ENCODE data around the gene ST8SIA5. TPM values are rescaled to one million over a fixed set of nuclear protein-coding genes. Genes with fewer than 3 reads are reported as not detected.

ST8SIA5 gene
- total and polyA plus RNA-seq, 4 donors = 0.06 to 0.09 (median 0.08) TPM

DNA sequence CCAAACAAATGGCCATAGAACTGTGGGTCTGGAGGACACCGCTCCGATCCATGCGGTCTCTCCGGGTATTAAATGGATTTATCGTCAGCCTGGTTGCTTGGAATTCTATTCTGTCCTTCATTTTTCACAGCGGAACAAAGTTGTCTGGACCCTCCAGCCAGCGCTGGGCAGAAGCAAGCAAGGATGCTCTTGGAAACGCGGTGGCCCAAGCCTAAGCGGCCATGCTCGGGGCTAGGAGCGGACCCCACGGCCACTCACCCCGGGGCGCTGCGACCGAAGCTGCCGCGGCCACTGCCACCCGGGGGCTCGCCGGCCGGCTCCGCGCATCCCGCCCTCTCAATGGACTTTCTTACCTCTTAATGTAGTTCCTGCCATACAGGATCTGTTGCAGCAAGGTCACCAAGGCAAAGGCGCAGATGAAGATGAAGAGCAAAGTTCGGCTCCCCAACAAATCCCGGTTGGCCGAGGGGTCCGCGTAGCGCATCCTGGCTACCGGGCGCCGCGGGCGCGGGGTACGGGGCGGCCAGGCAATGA lies 761 bp downstream of the ST8SIA5 start:
- Histone ChIP-seq H3K9ac (ENCODE audit: insufficient read depth in 1 of 2, low read length in 2 of 2) (no peak overlapping the region), H3K27me3 (ENCODE audit: control insufficient read depth in 3 of 3, insufficient read depth in 3 of 3, low read length in 2 of 3) (peaks cover 11 to 73% (median 55%) of the 10 kb centered on the region in 3 donors), H3K4me3 (no peak overlapping the region), H3K27ac (ENCODE audit: low read depth in 1 of 2, low read length in 1 of 2) (peak overlapping the region in 1 of 2 donors; percentile 70), H3K36me3 (ENCODE audit: control insufficient read depth in 4 of 4, insufficient read depth in 4 of 4, low read length in 4 of 4) (no peaks in the 10 kb centered on the region), H3K9me3 (ENCODE audit: control insufficient read depth in 4 of 4, insufficient read depth in 3 of 4, low read length in 3 of 4) (peaks cover 0 to 10% (median 0%) of the 10 kb centered on the region in 4 donors), H3K4me1 (ENCODE audit: control insufficient read depth in 5 of 5, insufficient read depth in 5 of 5, low read length in 5 of 5) (peaks cover 0 to 21% (median 5%) of the 10 kb centered on the region in 5 donors)
- 4% methylated on average over 37 to 41 of the region's 41 CpGs for WGBS, 2 donors
- ATAC-seq (ENCODE audit: insufficient read depth, low FRiP score) (no peak), DNase-seq (peak in 1 of 3 donors; percentile 2)
- TF ChIP-seq, protein P1, sequence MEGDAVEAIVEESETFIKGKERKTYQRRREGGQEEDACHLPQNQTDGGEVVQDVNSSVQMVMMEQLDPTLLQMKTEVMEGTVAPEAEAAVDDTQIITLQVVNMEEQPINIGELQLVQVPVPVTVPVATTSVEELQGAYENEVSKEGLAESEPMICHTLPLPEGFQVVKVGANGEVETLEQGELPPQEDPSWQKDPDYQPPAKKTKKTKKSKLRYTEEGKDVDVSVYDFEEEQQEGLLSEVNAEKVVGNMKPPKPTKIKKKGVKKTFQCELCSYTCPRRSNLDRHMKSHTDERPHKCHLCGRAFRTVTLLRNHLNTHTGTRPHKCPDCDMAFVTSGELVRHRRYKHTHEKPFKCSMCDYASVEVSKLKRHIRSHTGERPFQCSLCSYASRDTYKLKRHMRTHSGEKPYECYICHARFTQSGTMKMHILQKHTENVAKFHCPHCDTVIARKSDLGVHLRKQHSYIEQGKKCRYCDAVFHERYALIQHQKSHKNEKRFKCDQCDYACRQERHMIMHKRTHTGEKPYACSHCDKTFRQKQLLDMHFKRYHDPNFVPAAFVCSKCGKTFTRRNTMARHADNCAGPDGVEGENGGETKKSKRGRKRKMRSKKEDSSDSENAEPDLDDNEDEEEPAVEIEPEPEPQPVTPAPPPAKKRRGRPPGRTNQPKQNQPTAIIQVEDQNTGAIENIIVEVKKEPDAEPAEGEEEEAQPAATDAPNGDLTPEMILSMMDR (IDR thresholded peaks at IDR 0.05; ENCODE audit: control extremely low read depth, extremely low read depth) = no peak

DNA sequence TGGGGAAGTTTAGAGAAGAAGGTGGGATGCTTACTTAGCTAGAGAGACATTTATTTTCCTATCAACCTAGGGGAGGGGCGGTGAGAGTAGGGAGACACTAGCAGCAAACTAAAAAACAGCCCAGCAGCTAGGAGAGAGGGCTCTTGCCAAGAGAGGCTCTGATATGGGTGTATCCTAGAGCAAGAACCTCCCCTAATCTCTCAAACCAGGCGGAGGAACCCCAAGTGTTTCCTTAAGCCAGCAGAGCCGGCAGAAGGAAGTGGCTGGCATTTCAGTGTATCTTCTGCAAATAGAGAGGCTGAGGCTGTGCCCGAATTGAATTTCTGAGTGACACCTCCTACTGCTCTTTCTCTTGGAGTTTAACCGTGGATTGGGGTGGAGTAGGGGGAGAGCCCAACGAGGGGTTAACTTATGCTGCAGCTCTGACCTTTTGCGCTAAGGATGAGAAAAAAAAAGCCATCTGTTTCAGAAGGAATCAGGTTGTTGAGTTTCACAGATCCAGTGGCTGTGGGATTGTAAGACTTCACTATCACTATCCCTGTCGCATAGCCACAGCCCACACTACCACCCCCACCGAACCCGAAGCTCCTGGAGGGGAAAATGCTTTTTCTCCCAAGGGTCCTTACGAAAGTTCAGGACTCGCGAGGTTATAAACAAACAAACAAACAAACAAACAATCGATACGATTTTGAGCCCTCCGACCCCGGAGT lies 1.4 kb downstream of the ST8SIA5 start:
- DNase-seq (peak in 1 of 3 donors; percentile 5), ATAC-seq (ENCODE audit: insufficient read depth, low FRiP score) (no peak)
- WGBS, 2 donors = 9 to 11% methylated on average over 17 of the region's 17 CpGs
- peaks cover 0 to 10% (median 0%) of the 10 kb centered on the region in 4 donors for H3K9me3 ChIP-seq (ENCODE audit: control insufficient read depth in 4 of 4, insufficient read depth in 3 of 4, low read length in 3 of 4)
- H3K36me3 ChIP-seq (ENCODE audit: control insufficient read depth in 4 of 4, insufficient read depth in 4 of 4, low read length in 4 of 4) = no peaks in the 10 kb centered on the region
- H3K4me1 ChIP-seq (ENCODE audit: control insufficient read depth in 5 of 5, insufficient read depth in 5 of 5, low read length in 5 of 5) = peaks cover 0 to 17% (median under 1%) of the 10 kb centered on the region in 5 donors
- no peak overlapping the region for H3K27ac ChIP-seq (ENCODE audit: low read depth in 1 of 2, low read length in 1 of 2)
- peaks cover 11 to 68% (median 55%) of the 10 kb centered on the region in 3 donors for H3K27me3 ChIP-seq (ENCODE audit: control insufficient read depth in 3 of 3, insufficient read depth in 3 of 3, low read length in 2 of 3)
- H3K4me3 ChIP-seq = no peak overlapping the region
- no peak overlapping the region for H3K9ac ChIP-seq (ENCODE audit: insufficient read depth in 1 of 2, low read length in 2 of 2)
- TF ChIP-seq, protein P1 (IDR thresholded peaks at IDR 0.05; ENCODE audit: control extremely low read depth, extremely low read depth) = no peak

DNA sequence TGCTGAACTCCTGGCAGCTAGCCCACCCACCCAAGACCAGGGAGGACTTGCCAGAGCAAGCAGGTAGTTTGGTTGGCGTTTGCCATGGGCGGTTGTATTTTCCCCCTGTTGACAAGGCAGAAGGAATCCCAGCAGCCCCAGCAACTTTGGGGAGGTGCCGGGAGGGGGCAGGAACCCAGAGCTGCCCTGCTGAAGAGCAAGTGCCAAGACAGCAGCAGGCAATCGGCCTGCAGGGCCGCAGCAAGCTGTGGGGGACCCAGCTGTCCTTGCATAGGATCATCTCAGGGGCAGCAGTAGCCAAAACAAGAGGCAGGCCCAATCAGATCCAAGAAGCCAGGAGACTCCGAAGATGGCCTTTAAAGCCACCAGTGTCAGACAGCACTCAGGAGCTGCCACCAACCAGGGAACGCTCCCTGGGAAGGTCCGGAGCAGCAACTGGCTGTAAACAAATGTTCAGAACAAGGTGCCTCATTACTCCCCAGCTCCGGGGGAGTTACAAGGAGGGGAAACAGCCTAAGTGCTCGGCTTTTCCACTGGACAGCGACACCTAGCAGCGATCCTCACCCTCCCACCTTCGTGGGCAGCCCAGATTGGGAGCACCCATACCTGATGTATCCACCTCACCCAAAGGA lies 2.1 kb downstream of the ST8SIA5 start:
- H3K36me3 ChIP-seq (ENCODE audit: control insufficient read depth in 4 of 4, insufficient read depth in 4 of 4, low read length in 4 of 4) = no peaks in the 10 kb centered on the region
- ATAC-seq (ENCODE audit: insufficient read depth, low FRiP score) = no peak
- no peak overlapping the region for H3K27ac ChIP-seq (ENCODE audit: low read depth in 1 of 2, low read length in 1 of 2)
- peaks cover 11 to 61% (median 52%) of the 10 kb centered on the region in 3 donors for H3K27me3 ChIP-seq (ENCODE audit: control insufficient read depth in 3 of 3, insufficient read depth in 3 of 3, low read length in 2 of 3)
- TF ChIP-seq, protein P1 (IDR thresholded peaks at IDR 0.05; ENCODE audit: control extremely low read depth, extremely low read depth) = no peak
- DNase-seq = peak in 1 of 3 donors; percentile 3
- H3K4me3 ChIP-seq = no peak overlapping the region
- no peak overlapping the region for H3K9ac ChIP-seq (ENCODE audit: insufficient read depth in 1 of 2, low read length in 2 of 2)
- H3K4me1 ChIP-seq (ENCODE audit: control insufficient read depth in 5 of 5, insufficient read depth in 5 of 5, low read length in 5 of 5) = peaks cover 0 to 17% (median 0%) of the 10 kb centered on the region in 5 donors
- H3K9me3 ChIP-seq (ENCODE audit: control insufficient read depth in 4 of 4, insufficient read depth in 3 of 4, low read length in 3 of 4) = peaks cover 0 to 10% (median 0%) of the 10 kb centered on the region in 4 donors
- WGBS, 2 donors = 47 to 48% methylated on average over 13 of the region's 13 CpGs
